Bone marrow (tissue), 2 donors: Measurements from ENCODE around the gene GNAI2.
"Not testable (repeated sequence)": the region's sequence is repeated elsewhere in the genome, so short reads cannot be mapped to it uniquely, and the experiment has no call there.

Experiments
- DNase-seq, 2 donors: peaks; one replicate each; lab custom pipeline; 2025; lab: John Stamatoyannopoulos, UW

Gene GNAI2

GRCh38 chr3:50245251-50245745 lies 9.3 kb downstream of the GNAI2 start:
- DNase-seq, result no peak

- DNase-seq, result peak; percentile 87 to 88
These were observed 10.0 kb downstream of the GNAI2 start for GRCh38 chr3:50245831-50246516.

DNA sequence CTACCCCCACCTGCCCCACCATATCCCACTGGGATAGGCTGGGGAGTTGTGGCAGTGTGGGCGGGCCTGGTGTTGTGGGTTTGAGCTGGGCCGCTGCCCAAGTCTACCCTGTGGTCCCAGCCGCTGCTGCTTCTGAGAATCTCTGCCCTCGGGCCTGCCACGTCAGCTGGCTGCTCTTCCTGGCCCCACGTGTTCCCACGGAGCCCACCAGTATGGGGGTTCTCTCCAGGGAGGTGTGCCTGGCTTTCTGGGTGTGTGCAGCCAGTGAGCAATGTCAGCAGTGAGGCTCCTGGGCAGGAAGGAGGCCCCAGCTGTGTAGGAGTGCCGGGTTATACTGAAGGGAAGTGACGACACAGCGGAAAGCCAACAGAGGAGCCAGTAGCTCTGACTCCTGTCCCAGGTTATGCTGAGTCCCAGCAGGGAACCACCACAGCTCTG lies 10.5 kb downstream of the GNAI2 start:
- peak; percentile 74 to 84 for DNase-seq

- DNase-seq, result no peak
These were observed 12.4 kb downstream of the GNAI2 start for GRCh38 chr3:50248387-50248786.

- no peak for DNase-seq
These were observed 13.5 kb downstream of the GNAI2 start for GRCh38 chr3:50249457-50249856.

- no peak for DNase-seq
These were observed 14.5 kb downstream of the GNAI2 start for GRCh38 chr3:50250514-50250913.

- DNase-seq, result no peak
These were observed 15.2 kb downstream of the GNAI2 start for GRCh38 chr3:50251220-50251619.

DNA sequence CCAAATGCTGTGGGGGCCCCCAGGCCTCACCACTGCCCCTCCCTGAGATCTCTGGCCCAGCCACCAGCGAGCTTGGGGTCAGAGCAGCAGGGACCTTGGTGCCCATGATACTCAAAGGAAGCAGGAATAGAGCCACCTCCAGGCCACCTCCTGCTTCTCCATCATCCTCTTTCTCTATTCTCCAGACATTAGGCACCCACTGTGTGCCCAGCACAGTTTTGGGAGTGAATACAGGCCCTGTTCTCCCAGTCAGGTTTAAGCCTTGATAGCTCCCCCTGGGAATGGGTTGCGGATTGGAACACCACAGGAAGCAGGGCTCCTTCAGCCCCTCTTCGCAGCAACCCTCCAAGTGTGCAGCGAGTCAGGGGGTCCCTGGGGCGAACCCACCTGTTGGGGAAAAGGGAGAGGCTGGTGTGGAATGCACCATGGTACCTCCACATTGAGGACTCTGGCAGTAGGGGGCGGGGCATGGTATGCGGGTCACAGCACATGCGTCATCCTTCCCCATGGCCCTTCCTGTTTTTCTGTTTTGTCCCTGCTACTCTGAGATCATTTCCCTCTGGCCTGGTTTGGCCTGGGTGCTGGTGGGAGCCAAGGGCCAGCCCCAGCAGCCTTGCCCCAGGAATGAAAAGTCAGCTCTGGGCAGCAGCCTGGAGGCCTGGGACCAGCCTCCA lies 18.7 kb downstream of the GNAI2 start:
- peak in 1 of 2 donors; percentile 52 for DNase-seq

DNA sequence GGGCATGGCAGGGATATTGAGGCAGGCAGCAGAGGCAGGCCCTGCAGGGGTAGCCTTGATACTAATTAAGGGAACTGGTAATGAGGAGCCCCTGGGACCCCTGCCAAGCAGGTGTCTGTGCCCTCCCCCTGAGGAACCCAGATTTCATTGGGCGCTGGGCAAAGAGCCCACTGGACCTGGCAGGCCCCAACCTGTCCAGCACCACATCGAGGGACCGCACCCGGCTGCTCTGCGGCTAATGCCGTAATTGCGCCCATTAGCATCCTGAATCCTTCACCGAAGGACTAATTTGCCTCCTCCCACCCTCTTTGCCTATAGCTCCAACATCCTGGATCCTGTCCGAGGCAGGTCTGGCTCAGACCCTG lies 19.2 kb downstream of the GNAI2 start:
- DNase-seq, result no peak

DNA sequence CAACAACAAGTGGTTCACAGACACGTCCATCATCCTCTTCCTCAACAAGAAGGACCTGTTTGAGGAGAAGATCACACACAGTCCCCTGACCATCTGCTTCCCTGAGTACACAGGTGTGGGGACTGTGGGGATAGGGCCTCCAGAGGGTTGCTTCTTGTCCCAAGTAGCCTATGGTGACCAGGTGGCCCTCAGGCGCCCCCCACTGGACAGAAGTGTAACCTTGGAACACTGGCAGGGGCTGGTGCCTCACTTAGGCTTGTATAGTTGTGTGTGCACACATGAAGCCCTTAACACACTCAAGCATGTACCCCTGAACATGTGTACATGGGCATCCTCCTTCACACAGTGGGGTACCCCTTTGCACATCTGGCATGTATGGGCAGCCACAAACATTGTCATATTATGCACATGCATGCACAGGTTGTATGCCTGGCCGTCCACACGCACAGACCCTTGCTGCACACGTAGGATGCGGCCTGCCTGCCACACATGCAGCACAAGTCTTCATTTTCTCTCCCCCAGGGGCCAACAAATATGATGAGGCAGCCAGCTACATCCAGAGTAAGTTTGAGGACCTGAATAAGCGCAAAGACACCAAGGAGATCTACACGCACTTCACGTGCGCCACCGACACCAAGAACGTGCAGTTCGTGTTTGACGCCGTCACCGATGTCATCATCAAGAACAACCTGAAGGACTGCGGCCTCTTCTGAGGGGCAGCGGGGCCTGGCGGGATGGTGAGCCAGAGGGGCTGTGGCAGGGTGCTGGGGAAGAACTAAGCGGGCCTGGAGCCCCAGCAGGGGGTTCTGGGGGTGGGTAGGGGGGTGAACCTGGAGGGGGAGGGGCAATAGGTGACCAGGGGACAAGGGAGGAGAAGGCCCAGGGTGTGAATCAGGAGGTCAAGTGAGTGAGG lies 21.2 kb downstream of the GNAI2 start:
- DNase-seq, result peak in 1 of 2 donors; percentile 10

GRCh38 chr3:50258029-50258680 lies 22.2 kb downstream of the GNAI2 start:
- no peak for DNase-seq

GRCh38 chr3:50258979-50259378 lies 23.0 kb downstream of the GNAI2 start:
- no peak for DNase-seq

DNA sequence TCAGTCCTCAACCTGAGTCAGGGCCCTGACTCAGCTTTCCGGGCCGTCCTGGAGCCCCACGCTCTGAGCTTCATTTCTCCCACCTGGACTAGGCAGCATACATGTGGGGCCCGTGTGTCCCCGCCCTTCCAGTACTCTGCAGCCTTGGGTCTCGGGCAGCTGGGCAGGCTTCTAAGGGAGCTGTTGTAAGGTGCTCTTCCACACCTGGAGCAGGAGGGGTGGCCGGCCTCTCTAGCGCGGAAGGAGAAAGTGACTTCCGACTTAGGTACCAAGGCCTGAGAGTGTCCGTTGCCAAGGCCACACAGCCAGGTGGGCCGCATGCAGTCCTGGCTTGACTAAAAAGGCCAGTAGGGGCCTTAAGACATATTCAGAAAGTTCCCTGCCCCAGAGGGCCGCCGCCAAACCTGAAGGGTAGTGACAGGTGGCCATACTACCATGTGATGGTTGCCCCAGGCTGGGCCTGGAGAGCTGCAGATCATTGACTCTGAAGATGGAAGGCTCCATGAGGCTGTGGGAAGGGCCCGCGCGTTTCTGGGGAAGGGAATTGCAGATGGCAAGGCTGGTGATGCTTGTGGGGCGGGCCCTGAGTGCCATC lies 23.5 kb downstream of the GNAI2 start:
- DNase-seq, result no peak

- DNase-seq, result peak; percentile 32 to 79
These were observed 24.3 kb downstream of the GNAI2 start for GRCh38 chr3:50260027-50260941.

DNA sequence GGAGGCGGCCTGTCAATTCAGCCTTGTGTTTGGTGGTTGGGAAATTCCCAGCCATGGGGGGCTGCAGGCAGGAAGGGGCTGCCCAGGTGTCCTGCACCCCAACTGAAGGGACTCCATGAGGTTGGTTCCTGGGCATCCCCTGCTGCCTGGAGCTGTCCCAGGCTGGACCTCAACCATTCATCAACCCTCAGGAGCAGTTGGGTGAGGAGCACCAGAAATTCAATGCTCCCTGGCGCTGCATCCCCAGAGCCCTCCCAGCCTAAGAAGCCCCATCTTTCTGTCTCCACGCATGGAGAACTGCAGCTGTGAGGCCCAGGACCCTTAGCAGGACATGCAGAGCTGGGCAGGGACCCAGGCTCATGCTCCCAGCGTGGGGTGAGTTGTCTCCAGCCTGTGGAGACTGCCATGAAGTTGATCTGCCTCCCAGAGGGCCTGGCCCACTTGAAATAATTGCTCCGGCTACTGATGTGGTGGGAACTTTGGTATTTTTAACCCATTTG lies 25.0 kb downstream of the GNAI2 start:
- no peak for DNase-seq

DNA sequence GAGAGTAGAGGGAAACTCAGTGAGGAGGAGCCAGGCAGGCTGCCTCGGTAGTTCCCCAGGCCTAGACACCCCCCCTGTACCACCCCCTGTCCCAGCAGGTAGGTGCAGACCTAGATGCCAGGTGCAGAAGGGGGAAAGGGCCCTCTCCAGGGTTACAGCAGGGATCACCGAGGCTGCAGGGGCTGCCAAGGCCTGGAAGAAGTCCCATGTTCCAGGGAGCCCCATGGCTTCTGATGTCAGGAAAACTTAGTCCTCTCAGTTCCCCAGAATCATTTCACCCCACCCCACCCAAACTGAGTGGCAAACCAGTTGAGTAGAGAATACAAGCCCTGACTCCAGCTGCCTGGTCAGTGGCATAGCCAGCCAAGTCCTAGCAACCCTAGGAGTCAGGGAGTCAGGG lies 25.5 kb downstream of the GNAI2 start:
- DNase-seq, result no peak

DNA sequence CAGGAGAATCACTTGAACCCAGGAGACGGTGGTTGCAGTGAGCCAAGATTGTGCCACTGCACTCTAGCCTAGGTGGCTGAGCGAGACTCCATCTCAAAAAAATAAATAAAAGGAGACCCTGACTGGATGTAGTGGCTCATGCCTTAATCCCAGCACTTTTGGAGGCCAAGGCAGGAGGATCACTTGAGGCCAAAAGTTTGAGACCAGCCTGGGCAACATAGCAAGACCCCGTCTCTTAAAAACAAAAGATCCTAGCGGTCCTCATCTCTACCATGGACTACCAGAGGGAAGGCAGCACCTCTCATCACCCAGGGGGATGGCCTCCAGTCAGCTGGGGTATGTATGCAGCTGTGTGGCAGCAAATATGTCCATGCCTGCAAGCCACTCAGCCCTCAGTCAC lies 26.2 kb downstream of the GNAI2 start:
- DNase-seq, result not testable (repeated sequence)

DNA sequence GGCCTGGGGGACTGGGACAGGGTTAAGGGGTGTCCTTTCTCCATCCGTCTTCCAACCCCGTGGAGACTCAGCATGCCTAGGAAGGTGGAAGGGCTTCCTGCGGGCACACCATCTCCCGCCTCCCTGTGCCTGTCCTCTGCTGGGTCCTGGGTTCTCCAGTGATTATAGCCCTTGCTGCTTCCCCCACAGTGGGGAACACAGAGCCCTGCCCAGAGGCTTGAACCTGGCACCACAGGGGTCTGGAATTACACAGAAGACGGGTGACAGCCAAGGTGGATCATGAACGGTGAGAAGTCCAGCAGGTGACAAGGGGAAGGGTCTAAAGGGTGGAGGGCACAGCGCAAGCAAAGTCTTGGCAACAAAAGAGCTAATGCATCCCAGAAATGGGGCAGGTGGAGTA lies 26.8 kb downstream of the GNAI2 start:
- DNase-seq, result no peak

- no peak for DNase-seq
These were observed 27.7 kb downstream of the GNAI2 start for GRCh38 chr3:50263478-50264382.
